Adrenal gland (tissue), 12 donors: ENCODE results near the gene C18orf63. TPM values are rescaled to one million over a fixed set of nuclear protein-coding genes. Genes with fewer than 3 reads are reported as not detected.

Source experiments
- DNase-seq, 7 donors: peaks; one replicate each; pipeline ENCODE4 v3.0.0-alpha.2; 2019 to 2020
- H3K27ac ChIP-seq, 5 donors: fragments of 200-600 bp; sonication (generic) in 4 of 5; 1 replicate in 3 of 5; 2 replicates in 2 of 5; pipeline versions ENCODE4 v1.5.1 to v1.8.0; 2016 to 2020; ENCODE audit warnings: mild to moderate bottlenecking in 1 of 5
- H3K27me3 ChIP-seq: fragments of 200-600 bp; 2 replicates; pipeline ENCODE4 v1.8.0; 2021
- H3K36me3 ChIP-seq, 2 donors: fragments of 200-600 bp; replicated peaks in 1 of 2; 1 replicate in 1 of 2; 2 replicates in 1 of 2; pipeline versions ENCODE4 v1.5.1 to v1.8.0; 2018 to 2022
- H3K4me1 ChIP-seq, 2 donors: fragments of 200-600 bp; replicated peaks in 1 of 2; 1 replicate in 1 of 2; 2 replicates in 1 of 2; pipeline versions ENCODE4 v1.5.1 to v1.8.0; 2018 to 2021
- H3K4me3 ChIP-seq, 4 donors: fragments of 200-600 bp; sonication (generic) in 3 of 4; one replicate each; pipeline ENCODE4 v1.5.1; 2016 to 2018
- H3K9me3 ChIP-seq, 3 donors: fragments of 200-600 bp; sonication (generic) in 1 of 3; replicated peaks in 1 of 3; 1 replicate in 2 of 3; 2 replicates in 1 of 3; pipeline versions ENCODE4 v1.5.1 to v1.8.0; 2016 to 2021
- CTCF ChIP-seq, 6 experiments: fragments of 450-650 bp in 4 of 6; fragments of 200-600 bp in 2 of 6; sonication (generic) in 1 of 6; IDR thresholded peaks; 1 replicate in 5 of 6; 2 replicates in 1 of 6; pipeline versions ENCODE4 v1.5.1 to v1.8.0; 2016 to 2021; ENCODE audit warnings: antibody characterized with exemption in 6 of 6, mild to moderate bottlenecking in 2 of 6, moderate library complexity in 1 of 6
- POLR2A ChIP-seq, 2 donors: fragments of 450-650 bp; IDR thresholded peaks; one replicate each; pipeline ENCODE4 v1.6.1; 2017; ENCODE audit warnings: antibody characterized with exemption in 2 of 2, mild to moderate bottlenecking in 2 of 2, moderate library complexity in 1 of 2
- WGBS, 4 donors: extraction: QIAGEN DNeasy Blood & Tissue Kit in 2 of 4; methylation state at CpG; one replicate each; pipeline versions ENCODE4 v1.1.5 to v1.1.7; 2013 to 2017; 5-methylcytosine and 5-hydroxymethylcytosine counted together
- intact Hi-C, 2 donors: fragments of 100-400 bp; cut with DNase I; formaldehyde crosslinking; loops; one replicate each; pipeline versions ENCODE4 v1.14.1 to v1.15.0; 2022 to 2023
- polyA plus RNA-seq, 3 donors: library from polyadenylated mRNA; stranded (reverse); fragments of 200-250 nt in 2 of 3; fragments of 350-450 nt in 1 of 3; fragmentation: Illumina TruSeq in 1 of 3; extraction: RNeasy Lipid Tissue Mini Kit (QIAGEN cat#74804) in 1 of 3; gene quantifications; one replicate each; pipeline ENCODE4 v1.2.3, GENCODE V29; 2013 to 2014
- total RNA-seq, 9 donors: library from RNA; depleted of rRNA in 4 of 9; stranded (reverse); fragments of >200 nt in 4 of 9; fragments of 120-200 nt in 1 of 9; fragmentation: NEBNext Ultra II Directional in 1 of 9; extraction: Animal tissue kit (Norgen Biotek cat#: 25700) in 1 of 9; gene quantifications; one replicate each; pipeline versions ENCODE4 v1.1.0 to v1.2.4, GENCODE V29; 2013 to 2023
- donor health status: healthy with polysubstance abuse.
- donor health status: Bipolar disorder and iron deficiency.
- donor health status: DM: yes; HTN: yes; CAD: no.
- donor health status: DM: no; HTN: no; CAD: no.
- donor health status: DM: no; HTN: no; CAD: no.
- donor health status: DM: yes; HTN: yes; CAD: no.

Gene C18orf63
- total and polyA plus RNA-seq, 12 donors, result under 0.01 TPM; not detected in 11

- no peak for TF ChIP-seq POLR2A (IDR thresholded peaks at IDR 0.05)
- TF ChIP-seq CTCF (IDR thresholded peaks at IDR 0.05), result no peak
- H3K27ac ChIP-seq, result no peak overlapping the region
These were observed 60.4 kb downstream of the C18orf63 start for GRCh38 chr18:74375999-74376398.

GRCh38 chr18:74376523-74376922 lies 60.9 kb downstream of the C18orf63 start:
- DNase-seq, result peak in 1 of 7 donors; percentile 18
- intact Hi-C loops, result no loop called here
- Histone ChIP-seq H3K4me3 (no peak overlapping the region), H3K36me3 (no peaks in the 10 kb centered on the region), H3K4me1 (no peaks in the 10 kb centered on the region), H3K9me3 (no peaks in the 10 kb centered on the region), H3K27ac (no peak overlapping the region), H3K27me3 (no peaks in the 10 kb centered on the region)
- TF ChIP-seq POLR2A (IDR thresholded peaks at IDR 0.05) (no peak), CTCF (IDR thresholded peaks at IDR 0.05) (no peak)
- WGBS, 4 donors, result 75 to 81% (median 78%) methylated on average over 4 of the region's 4 CpGs

More at GRCh38 chr18:74375999-74376398, 60.4 kb downstream of the C18orf63 start:
- intact Hi-C loops, result no loop called here
- Histone ChIP-seq H3K27me3 (no peaks in the 10 kb centered on the region), H3K9me3 (no peaks in the 10 kb centered on the region), H3K4me3 (no peak overlapping the region), H3K4me1 (no peaks in the 10 kb centered on the region), H3K36me3 (no peaks in the 10 kb centered on the region)
- WGBS, 4 donors, result 62 to 75% (median 73%) methylated on average over 6 of the region's 6 CpGs
- DNase-seq, result peak in 1 of 7 donors; percentile 6

GRCh38 chr18:74377776-74378175 lies 62.1 kb downstream of the C18orf63 start:
- WGBS, 4 donors, result 70 to 94% (median 78%) methylated on average over 1 of the region's 1 CpG
- Histone ChIP-seq H3K27ac (no peak overlapping the region), H3K9me3 (no peaks in the 10 kb centered on the region), H3K4me1 (no peaks in the 10 kb centered on the region), H3K36me3 (no peaks in the 10 kb centered on the region), H3K27me3 (no peaks in the 10 kb centered on the region), H3K4me3 (no peak overlapping the region)
- DNase-seq, result no peak
- TF ChIP-seq POLR2A (IDR thresholded peaks at IDR 0.05) (no peak), CTCF (IDR thresholded peaks at IDR 0.05) (no peak)
- intact Hi-C loops, result no loop called here

- intact Hi-C loops, result no loop called here
- no peak overlapping the region for H3K27ac ChIP-seq
- no peak for TF ChIP-seq POLR2A (IDR thresholded peaks at IDR 0.05)
- no peak for TF ChIP-seq CTCF (IDR thresholded peaks at IDR 0.05)
These were observed 62.6 kb downstream of the C18orf63 start for GRCh38 chr18:74378179-74378682.

More at GRCh38 chr18:74378179-74378682, 62.6 kb downstream of the C18orf63 start:
- DNase-seq, result peak in 1 of 7 donors; percentile 15
- Histone ChIP-seq H3K27me3 (no peaks in the 10 kb centered on the region), H3K4me1 (no peaks in the 10 kb centered on the region), H3K4me3 (no peak overlapping the region), H3K9me3 (no peaks in the 10 kb centered on the region), H3K36me3 (no peaks in the 10 kb centered on the region)
- WGBS, 4 donors, result 65 to 79% (median 72%) methylated on average over 3 to 4 of the region's 4 CpGs
